GM12878 (cell line): Measurements from ENCODE around the gene HMGB3. TPM values are rescaled to one million over a fixed set of nuclear protein-coding genes. Genes with fewer than 3 reads are reported as not detected.

Experiments used
- ATAC-seq: fragments of 200-7000 bp; cut with Tn5 transposase; 3 replicates; pipeline ENCODE4 v1.9.1; 2020; ENCODE audit warnings: mild to moderate bottlenecking, moderate library complexity
- BruUV-seq: library from RNA; stranded (reverse); fragments of 400-500 nt; replicated peaks from 2 replicates; lab custom pipeline; 2021; lab: Mats Ljungman, UMichigan
- CTCF ChIA-PET: fragments of 300-600 bp; sonication (Branson Sonifier 250); formaldehyde crosslinking; extraction: SDS; loops from one replicate; lab custom pipeline; 2021; ENCODE audit warnings: inconsistent platforms; lab: Yijun Ruan, JAX
- POLR2A ChIA-PET: fragments of 350-600 bp; formaldehyde crosslinking; extraction: SDS; loops from one replicate; lab custom pipeline; 2021; ENCODE audit warnings: inconsistent platforms; lab: Charles Lee
- RAD21 ChIA-PET: fragments of 300-600 bp; sonication (Branson Sonifier 250); formaldehyde crosslinking; loops from one replicate; lab custom pipeline; 2023; ENCODE audit warnings: antibody characterized with exemption; ENCODE audit not compliant: unreplicated experiment; lab: Charles Lee
- SMC1A ChIA-PET: fragments of 300-600 bp; sonication (Branson Sonifier 250); formaldehyde crosslinking; loops from one replicate; lab custom pipeline; 2023; ENCODE audit not compliant: unreplicated experiment, uncharacterized antibody; lab: Charles Lee
- DNase-seq: peaks from one replicate; pipeline ENCODE4 v3.0.0-alpha.2; 2011; ENCODE audit warnings: low read depth, low spot score
- FAIRE-seq: peaks from 3 replicates; lab custom pipeline; 2011; peaks lifted over from hg19 to GRCh38; lab: Jason Lieb, UNC
- H2AFZ ChIP-seq: 2 replicates; pipeline ENCODE4 v1.6.0; 2011; ENCODE audit warnings: low read depth, low read length, control low read depth; ENCODE audit not compliant: control insufficient read depth
- H3K27ac ChIP-seq: 2 replicates; pipeline ENCODE4 v1.5.1; 2011; ENCODE audit warnings: control low read depth; ENCODE audit not compliant: control insufficient read depth, insufficient read depth
- H3K27me3 ChIP-seq, 2 experiments: replicated peaks in 1 of 2; 2 replicates each; pipeline versions ENCODE4 v1.6.0 to v1.6.1; 2011; ENCODE audit warnings: low read length in 1 of 2; ENCODE audit not compliant: control insufficient read depth in 2 of 2, insufficient read depth in 2 of 2
- H3K36me3 ChIP-seq, 2 experiments: 2 replicates each; pipeline ENCODE4 v1.5.1; 2011; ENCODE audit warnings: low read length in 1 of 2; ENCODE audit not compliant: control insufficient read depth in 2 of 2, insufficient read depth in 2 of 2
- H3K4me1 ChIP-seq: 2 replicates; pipeline ENCODE4 v1.6.1; 2011; ENCODE audit warnings: mild to moderate bottlenecking, low read length, moderate library complexity, mixed read lengths; ENCODE audit not compliant: control insufficient read depth, insufficient read depth
- H3K4me2 ChIP-seq: 2 replicates; pipeline ENCODE4 v1.6.0; 2011; ENCODE audit warnings: control low read depth; ENCODE audit not compliant: control insufficient read depth, insufficient read depth
- H3K4me3 ChIP-seq: fragments of 200-600 bp; sonication (generic); 2 replicates; pipeline ENCODE4 v1.5.1; 2016
- H3K79me2 ChIP-seq: 2 replicates; pipeline ENCODE4 v1.6.0; 2011; ENCODE audit warnings: low read length; ENCODE audit not compliant: control insufficient read depth, insufficient read depth
- H3K9ac ChIP-seq: 2 replicates; pipeline ENCODE4 v1.8.0; 2011; ENCODE audit warnings: low read length, control low read depth, mixed read lengths; ENCODE audit not compliant: control insufficient read depth, insufficient read depth
- H3K9me3 ChIP-seq: replicated peaks from 3 replicates; pipeline ENCODE4 v1.5.1; 2011; ENCODE audit warnings: mild to moderate bottlenecking, low read length; ENCODE audit not compliant: control insufficient read depth, insufficient read depth
- H4K20me1 ChIP-seq: 2 replicates; pipeline ENCODE4 v1.6.0; 2011; ENCODE audit not compliant: control insufficient read depth, insufficient read depth
- ATF2 ChIP-seq: IDR thresholded peaks from 2 replicates; pipeline ENCODE4 v1.6.1; 2012; ENCODE audit warnings: low read length, inconsistent platforms
- BACH1 ChIP-seq: fragments of 450-650 bp; IDR thresholded peaks from 2 replicates; pipeline ENCODE4 v1.6.1; 2017; ENCODE audit warnings: mild to moderate bottlenecking, borderline replicate concordance
- BCL11A ChIP-seq: IDR thresholded peaks from 2 replicates; pipeline ENCODE4 v1.6.1; 2011; ENCODE audit warnings: low read depth, low read length
- FOXM1 ChIP-seq: IDR thresholded peaks from 2 replicates; pipeline ENCODE4 v1.6.1; 2012; ENCODE audit warnings: low read depth, mild to moderate bottlenecking, inconsistent platforms, low read length, moderate library complexity
- HDAC2 ChIP-seq: fragments of 200-600 bp; sonication (generic); IDR thresholded peaks from 2 replicates; pipeline ENCODE4 v1.6.1; 2017
- MYC ChIP-seq: IDR thresholded peaks from 2 replicates; pipeline ENCODE4 v1.6.1; 2011; ENCODE audit warnings: mild to moderate bottlenecking, low read length, moderate library complexity, inconsistent platforms; ENCODE audit not compliant: insufficient read depth, insufficient replicate concordance, insufficient read length, severe bottlenecking
- NFYB ChIP-seq: IDR thresholded peaks from 2 replicates; pipeline ENCODE4 v1.6.1; 2011; ENCODE audit warnings: low read depth, mild to moderate bottlenecking, low read length, improper control_type of control experiment, moderate library complexity; ENCODE audit not compliant: insufficient read depth
- PKNOX1 ChIP-seq: fragments of 450-650 bp; IDR thresholded peaks from 2 replicates; pipeline ENCODE4 v1.6.1; 2016; ENCODE audit warnings: mild to moderate bottlenecking
- POLR2A ChIP-seq: IDR thresholded peaks from 2 replicates; pipeline ENCODE4 v1.6.1; 2011; ENCODE audit warnings: low read depth, mild to moderate bottlenecking, low read length
- SIX5 ChIP-seq: IDR thresholded peaks from 2 replicates; pipeline ENCODE4 v1.6.1; 2011; ENCODE audit warnings: mild to moderate bottlenecking, low read depth, low read length, moderate library complexity; ENCODE audit not compliant: severe bottlenecking
- SREBF2 ChIP-seq: IDR thresholded peaks from 2 replicates; pipeline ENCODE4 v1.6.1; 2012; ENCODE audit warnings: mild to moderate bottlenecking, low read length
- YBX1 ChIP-seq: fragments of 450-650 bp; IDR thresholded peaks from 2 replicates; pipeline ENCODE4 v1.6.1; 2016; ENCODE audit warnings: antibody characterized with exemption
- ZNF24 ChIP-seq: fragments of 450-650 bp; IDR thresholded peaks from 2 replicates; pipeline ENCODE4 v1.6.1; 2017; ENCODE audit warnings: antibody characterized with exemption, mild to moderate bottlenecking
- WGBS: methylation state at CpG from one replicate; pipeline ENCODE4 v1.1.6; 2016; ENCODE audit warnings: low lambda C conversion rate; ENCODE audit not compliant: insufficient replicate concordance, insufficient coverage; ENCODE audit errors: missing lambda C conversion rate; 5-methylcytosine and 5-hydroxymethylcytosine counted together
- in situ Hi-C: fragments of 300-500 bp; cut with MboI; formaldehyde crosslinking; loops from 9 replicates; pipeline ENCODE4 v1.14.3; 2018; ENCODE audit warnings: mixed read lengths
- intact Hi-C: fragments of 100-400 bp; cut with micrococcal nuclease; formaldehyde crosslinking; loops from one replicate; pipeline ENCODE4 v1.14.2; 2022; ENCODE audit not compliant: unreplicated experiment
- polyA plus RNA-seq, 11 experiments: library from polyadenylated mRNA; depleted of rRNA in 4 of 11; unstranded in 6 of 11; stranded (reverse) in 5 of 11; fragments of >200 nt; fragmentation: Nextera tagmentation in 4 of 11; fragmentation: Illumina TruSeq in 1 of 11; extraction: Ambion mirVana in 4 of 11; extraction: Trizol in 1 of 11; gene quantifications; 1 replicate in 1 of 11; 2 replicates in 10 of 11; pipeline versions ENCODE4 v1.2.1 to v1.2.3, GENCODE V29; 2011 to 2016; ENCODE audit warnings: inconsistent platforms in 2 of 11, missing spikeins in 2 of 11, low read depth in 1 of 11
- total RNA-seq, 4 experiments: library from RNA; depleted of rRNA in 3 of 4; stranded (reverse); fragments of >200 nt in 3 of 4; fragmentation: Illumina TruSeq in 1 of 4; extraction: Trizol in 1 of 4; gene quantifications; 2 replicates each; pipeline versions ENCODE4 v1.2.1 to v1.2.3, GENCODE V29; 2013 to 2021
- TF ChIP-seq, protein P1 (sequence below): fragments of 450-650 bp; IDR thresholded peaks from 2 replicates; pipeline ENCODE4 v1.6.1; 2014; ENCODE audit warnings: mild to moderate bottlenecking
- TF ChIP-seq, protein P2 (sequence below): fragments of 150-350 bp; IDR thresholded peaks from 2 replicates; pipeline ENCODE4 v1.6.1; 2014; ENCODE audit warnings: mild to moderate bottlenecking, low read depth, low read length

The HMGB3 gene
- total and polyA plus RNA-seq, 10 of the 15 experiments (the other 5 are each of a cell fraction or from before 2014, with no cell fraction given), result 19.1 to 167 (median 109) TPM

- Histone ChIP-seq H3K9ac (no peak overlapping the region), H3K27ac (no peak overlapping the region), H3K4me3 (no peak overlapping the region), H3K4me2 (no peak overlapping the region), H4K20me1 (no peaks in the 10 kb centered on the region), H2AFZ (no peak overlapping the region), H3K9me3 (no peaks in the 10 kb centered on the region), H3K27me3 (no peaks in the 10 kb centered on the region), H3K79me2 (no peaks in the 10 kb centered on the region), H3K4me1 (no peaks in the 10 kb centered on the region), H3K36me3 (no peaks in the 10 kb centered on the region)
- no peak for ATAC-seq
- intact Hi-C loops (no loop called here), in situ Hi-C loops (no loop called here)
- DNase-seq, result no peak
- no peak for TF ChIP-seq MYC
- no peak for TF ChIP-seq HDAC2
- TF ChIP-seq SIX5, result no peak
- TF ChIP-seq NFYB, result no peak
- TF ChIP-seq PKNOX1, result no peak
- no peak for TF ChIP-seq SREBF2
- no peak for TF ChIP-seq POLR2A
- 40% methylated on average over 1 of the region's 1 CpG for WGBS
- FAIRE-seq, result no peak
- RAD21 ChIA-PET, result no interaction called here
- SMC1A ChIA-PET, result no interaction called here
- POLR2A ChIA-PET, result no interaction called here
- CTCF ChIA-PET, result no interaction called here
- BruUV-seq, result no TSS peak
Measured at GRCh38 chrX:150958177-150958576, 25.0 kb upstream of the HMGB3 start.

- Histone ChIP-seq H3K27me3 (no peaks in the 10 kb centered on the region), H3K9me3 (no peaks in the 10 kb centered on the region), H3K4me1 (no peaks in the 10 kb centered on the region), H3K4me3 (no peak overlapping the region), H3K27ac (no peak overlapping the region), H3K4me2 (no peak overlapping the region), H3K9ac (no peak overlapping the region), H3K79me2 (no peaks in the 10 kb centered on the region), H2AFZ (no peak overlapping the region), H4K20me1 (no peaks in the 10 kb centered on the region), H3K36me3 (no peaks in the 10 kb centered on the region)
- no TSS peak for BruUV-seq
- SMC1A ChIA-PET, result no interaction called here
- in situ Hi-C loops (no loop called here), intact Hi-C loops (no loop called here)
- WGBS, result 3% methylated on average over 2 of the region's 2 CpGs
- FAIRE-seq (no peak), ATAC-seq (peak; percentile 53; the same call in 2 of the 3 replicates), DNase-seq (no peak)
- CTCF ChIA-PET, result no interaction called here
- RAD21 ChIA-PET, result no interaction called here
- POLR2A ChIA-PET, result no interaction called here
- no peak for TF ChIP-seq YBX1
- TF ChIP-seq, protein P1, sequence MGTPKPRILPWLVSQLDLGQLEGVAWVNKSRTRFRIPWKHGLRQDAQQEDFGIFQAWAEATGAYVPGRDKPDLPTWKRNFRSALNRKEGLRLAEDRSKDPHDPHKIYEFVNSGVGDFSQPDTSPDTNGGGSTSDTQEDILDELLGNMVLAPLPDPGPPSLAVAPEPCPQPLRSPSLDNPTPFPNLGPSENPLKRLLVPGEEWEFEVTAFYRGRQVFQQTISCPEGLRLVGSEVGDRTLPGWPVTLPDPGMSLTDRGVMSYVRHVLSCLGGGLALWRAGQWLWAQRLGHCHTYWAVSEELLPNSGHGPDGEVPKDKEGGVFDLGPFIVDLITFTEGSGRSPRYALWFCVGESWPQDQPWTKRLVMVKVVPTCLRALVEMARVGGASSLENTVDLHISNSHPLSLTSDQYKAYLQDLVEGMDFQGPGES, result no peak
- TF ChIP-seq ZNF24, result no peak
- TF ChIP-seq, protein P2, sequence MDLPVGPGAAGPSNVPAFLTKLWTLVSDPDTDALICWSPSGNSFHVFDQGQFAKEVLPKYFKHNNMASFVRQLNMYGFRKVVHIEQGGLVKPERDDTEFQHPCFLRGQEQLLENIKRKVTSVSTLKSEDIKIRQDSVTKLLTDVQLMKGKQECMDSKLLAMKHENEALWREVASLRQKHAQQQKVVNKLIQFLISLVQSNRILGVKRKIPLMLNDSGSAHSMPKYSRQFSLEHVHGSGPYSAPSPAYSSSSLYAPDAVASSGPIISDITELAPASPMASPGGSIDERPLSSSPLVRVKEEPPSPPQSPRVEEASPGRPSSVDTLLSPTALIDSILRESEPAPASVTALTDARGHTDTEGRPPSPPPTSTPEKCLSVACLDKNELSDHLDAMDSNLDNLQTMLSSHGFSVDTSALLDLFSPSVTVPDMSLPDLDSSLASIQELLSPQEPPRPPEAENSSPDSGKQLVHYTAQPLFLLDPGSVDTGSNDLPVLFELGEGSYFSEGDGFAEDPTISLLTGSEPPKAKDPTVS, result no peak
- TF ChIP-seq FOXM1, result no peak
- no peak for TF ChIP-seq BACH1
- TF ChIP-seq BCL11A, result no peak
- no peak for TF ChIP-seq ATF2
Measured at GRCh38 chrX:150959557-150959956, 23.6 kb upstream of the HMGB3 start.
